ENCODE results near the gene RIN3.
A peak's percentile ranks its signal among the peaks of the same experiment; 100 is the strongest.

Gene RIN3

GRCh38 chr14:92578511-92578910, 64.9 kb downstream of the RIN3 start:
- no peak for DNase-seq

- DNase-seq = no peak
Observed at GRCh38 chr14:92579244-92579936, 65.8 kb downstream of the RIN3 start.

- no peak for DNase-seq
Observed at GRCh38 chr14:92581206-92581605, 67.6 kb downstream of the RIN3 start.

GRCh38 chr14:92581966-92582566, 68.5 kb downstream of the RIN3 start:
- DNase-seq = no peak

GRCh38 chr14:92582706-92583452, 69.3 kb downstream of the RIN3 start:
- no peak for DNase-seq

- DNase-seq = no peak
Observed at GRCh38 chr14:92584220-92584619, 70.6 kb downstream of the RIN3 start.

- no peak for DNase-seq
Observed at GRCh38 chr14:92584816-92585215, 71.2 kb downstream of the RIN3 start.

GRCh38 chr14:92585981-92586937, 72.7 kb downstream of the RIN3 start:
- DNase-seq = peak; percentile 69

- DNase-seq = no peak
Observed at GRCh38 chr14:92586963-92587699, 73.5 kb downstream of the RIN3 start.

- DNase-seq = no peak
Observed at GRCh38 chr14:92587700-92588085, 74.1 kb downstream of the RIN3 start.

GRCh38 chr14:92589213-92589852, 75.8 kb downstream of the RIN3 start:
- no peak for DNase-seq

GRCh38 chr14:92590176-92590575, 76.6 kb downstream of the RIN3 start:
- no peak for DNase-seq

- no peak for DNase-seq
Observed at GRCh38 chr14:92590941-92591340, 77.4 kb downstream of the RIN3 start.

GRCh38 chr14:92591346-92591745, 77.8 kb downstream of the RIN3 start:
- DNase-seq = no peak

GRCh38 chr14:92595267-92595666, 81.7 kb downstream of the RIN3 start:
- no peak for DNase-seq

GRCh38 chr14:92596331-92596907, 82.8 kb downstream of the RIN3 start:
- DNase-seq = no peak

- DNase-seq = no peak
Observed at GRCh38 chr14:92597906-92598905, 84.6 kb downstream of the RIN3 start.

- DNase-seq = no peak
Observed at GRCh38 chr14:92599811-92600210, 86.2 kb downstream of the RIN3 start.

- DNase-seq = no peak
Observed at GRCh38 chr14:92600318-92601053, 86.9 kb downstream of the RIN3 start.

Measured in central memory CD4-positive, alpha-beta T cell (primary cell).